Vagina (tissue), 2 donors: ENCODE data around the gene HIRA.

Source experiments
- CTCF ChIP-seq, 3 experiments: fragments of 450-650 bp in 2 of 3; fragments of 200-600 bp in 1 of 3; sonication (generic) in 1 of 3; IDR thresholded peaks; one replicate each; pipeline ENCODE4 v1.5.1; 2017 to 2019; ENCODE audit warnings: antibody characterized with exemption in 3 of 3, mild to moderate bottlenecking in 2 of 3, moderate library complexity in 2 of 3
- POLR2A ChIP-seq, 2 donors: fragments of 450-650 bp; IDR thresholded peaks; one replicate each; pipeline ENCODE4 v1.6.1; 2017; ENCODE audit warnings: antibody characterized with exemption in 2 of 2, mild to moderate bottlenecking in 2 of 2, moderate library complexity in 2 of 2
- POLR2AphosphoS5 ChIP-seq, 2 donors: sonication (generic); formaldehyde crosslinking; IDR thresholded peaks; one replicate each; pipeline ENCODE4 v1.9.0; 2017; ENCODE audit warnings: antibody characterized with exemption in 2 of 2, mild to moderate bottlenecking in 2 of 2, low read depth in 1 of 2; ENCODE audit not compliant: insufficient read depth in 1 of 2

GRCh38 chr22:19377565-19378343, 53.8 kb downstream of the HIRA start:
- no peak for TF ChIP-seq POLR2AphosphoS5 (IDR thresholded peaks at IDR 0.05; ENCODE audit: insufficient read depth in 1 of 2, low read depth in 1 of 2)
- no peak for TF ChIP-seq CTCF (IDR thresholded peaks at IDR 0.05)
- TF ChIP-seq POLR2A (IDR thresholded peaks at IDR 0.05) = no peak
